Measurements from ENCODE around the gene COQ9. TPM values are rescaled to one million over a fixed set of nuclear protein-coding genes. Genes with fewer than 3 reads are reported as not detected.

The COQ9 gene
- total RNA-seq, 1 experiment from 2014 or later = 62.7 TPM

GRCh38 chr16:57480754-57481230 is 33.5 kb downstream of the COQ9 start:
- peaks cover 19 to 38% of the 10 kb centered on the region in 2 experiments for H3K4me1 ChIP-seq (ENCODE audit: control insufficient read depth in 1 of 2, insufficient read depth in 2 of 2, low read length in 2 of 2)
- H3K79me2 ChIP-seq (ENCODE audit: insufficient read depth, low read length) = no peaks in the 10 kb centered on the region
- H3K27me3 ChIP-seq (ENCODE audit: insufficient read depth, low read length) = no peaks in the 10 kb centered on the region
- no peak overlapping the region for H3K27ac ChIP-seq (ENCODE audit: low read depth, low read length)
- ATAC-seq = no peak
- no peak overlapping the region for H2AFZ ChIP-seq (ENCODE audit: low read depth, low read length, poor library complexity, severe bottlenecking)
- no TSS peak for BruUV-seq (replicated peaks)
- ChIA-PET POLR2A (no interaction called here), RAD21 (ENCODE audit: low non-redundant PET in 1 of 2, low total read pairs in 2 of 2, uncharacterized antibody in 2 of 2, unreplicated experiment in 2 of 2) (no interaction called here), CTCF (interaction anchor here (1.6 kb wide), 1 partner anchor 19 kb away, joined by 4 read pairs; the partner anchor contains the start of gene POLR2C)
- H3K9me3 ChIP-seq (ENCODE audit: control insufficient read depth in 1 of 2, insufficient read depth in 1 of 2, low read depth in 1 of 2, low read length in 2 of 2) = no peaks in the 10 kb centered on the region
- H3K36me3 ChIP-seq (ENCODE audit: control insufficient read depth in 1 of 2, insufficient read depth in 2 of 2, low read length in 2 of 2) = no peaks in the 10 kb centered on the region
- no peak for DNase-seq (ENCODE audit: low read depth, low spot score)
- H3K4me3 ChIP-seq (replicated peaks in 1 of 2; ENCODE audit: low read depth in 1 of 2, low read length in 2 of 2) = no peak overlapping the region
- H4K20me1 ChIP-seq (ENCODE audit: insufficient read depth) = no peaks in the 10 kb centered on the region
- no peak overlapping the region for H3K9ac ChIP-seq (ENCODE audit: low read length)
- H3K4me2 ChIP-seq (ENCODE audit: low read length) = peak overlapping the region; percentile 48
- H3K9me2 ChIP-seq (ENCODE audit: insufficient read depth) = no peaks in the 10 kb centered on the region
- intact Hi-C loops (cut with micrococcal nuclease) = no loop called here
- TF ChIP-seq MAX (IDR thresholded peaks at IDR 0.05) = no peak

DNA sequence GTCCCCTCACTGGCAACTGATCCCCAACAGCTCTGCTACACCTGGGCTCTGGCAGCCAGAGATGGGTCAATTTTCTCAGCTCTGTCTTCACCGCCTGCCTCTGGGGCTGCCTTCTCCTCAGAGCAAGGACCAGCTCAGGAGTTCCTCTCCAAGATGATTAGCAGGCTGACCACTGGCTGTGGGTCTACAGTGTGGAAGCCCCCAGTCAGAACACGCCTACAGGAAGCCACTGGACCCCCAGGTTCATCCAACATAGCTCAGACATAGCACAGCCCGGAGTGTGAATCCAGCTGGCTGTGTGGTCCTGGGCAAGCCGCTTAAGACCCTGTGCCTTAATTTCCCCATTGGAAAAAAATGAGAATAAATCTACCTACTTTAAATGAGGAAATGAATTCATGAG is 34.1 kb downstream of the COQ9 start:
- intact Hi-C loops (cut with micrococcal nuclease) = no loop called here
- Histone ChIP-seq H2AFZ (ENCODE audit: low read depth, low read length, poor library complexity, severe bottlenecking) (no peak overlapping the region), H3K4me3 (replicated peaks in 1 of 2; ENCODE audit: low read depth in 1 of 2, low read length in 2 of 2) (no peak overlapping the region), H3K36me3 (ENCODE audit: control insufficient read depth in 1 of 2, insufficient read depth in 2 of 2, low read length in 2 of 2) (no peaks in the 10 kb centered on the region), H3K9me3 (ENCODE audit: control insufficient read depth in 1 of 2, insufficient read depth in 1 of 2, low read depth in 1 of 2, low read length in 2 of 2) (no peaks in the 10 kb centered on the region), H3K4me2 (ENCODE audit: low read length) (no peak overlapping the region), H3K9ac (ENCODE audit: low read length) (no peak overlapping the region), H4K20me1 (ENCODE audit: insufficient read depth) (no peaks in the 10 kb centered on the region), H3K79me2 (ENCODE audit: insufficient read depth, low read length) (no peaks in the 10 kb centered on the region), H3K27ac (ENCODE audit: low read depth, low read length) (no peak overlapping the region), H3K9me2 (ENCODE audit: insufficient read depth) (no peaks in the 10 kb centered on the region), H3K4me1 (ENCODE audit: control insufficient read depth in 1 of 2, insufficient read depth in 2 of 2, low read length in 2 of 2) (peaks cover 13 to 34% of the 10 kb centered on the region in 2 experiments), H3K27me3 (ENCODE audit: insufficient read depth, low read length) (no peaks in the 10 kb centered on the region)
- POLR2A ChIA-PET = no interaction called here
- no TSS peak for BruUV-seq (replicated peaks)
- RAD21 ChIA-PET (ENCODE audit: low non-redundant PET in 1 of 2, low total read pairs in 2 of 2, uncharacterized antibody in 2 of 2, unreplicated experiment in 2 of 2) = no interaction called here
- ATAC-seq (no peak), DNase-seq (ENCODE audit: low read depth, low spot score) (no peak)
- CTCF ChIA-PET = interaction anchor here (1.6 kb wide), 1 partner anchor 19 kb away, joined by 4 read pairs; the partner anchor contains the start of gene POLR2C
- TF ChIP-seq ZFX (IDR thresholded peaks at IDR 0.05) (no peak), MAX (IDR thresholded peaks at IDR 0.05) (no peak), EGR1 (IDR thresholded peaks at IDR 0.05; ENCODE audit: low read depth) (no peak), ZNF274 (IDR thresholded peaks at IDR 0.05; ENCODE audit: low read depth, low read length) (no peak), EZH2 (IDR thresholded peaks at IDR 0.05) (no peak), CEBPB (IDR thresholded peaks at IDR 0.05; ENCODE audit: low read depth) (no peak), TCF7L2 (IDR thresholded peaks at IDR 0.05; ENCODE audit: borderline replicate concordance, extremely low read depth, insufficient read depth, insufficient read length) (no peak), JUND (IDR thresholded peaks at IDR 0.05) (no peak), SIN3A (IDR thresholded peaks at IDR 0.05; ENCODE audit: low read depth) (no peak), EZH2phosphoT487 (IDR thresholded peaks at IDR 0.05; ENCODE audit: borderline replicate concordance) (no peak)
- TF ChIP-seq, protein P1, sequence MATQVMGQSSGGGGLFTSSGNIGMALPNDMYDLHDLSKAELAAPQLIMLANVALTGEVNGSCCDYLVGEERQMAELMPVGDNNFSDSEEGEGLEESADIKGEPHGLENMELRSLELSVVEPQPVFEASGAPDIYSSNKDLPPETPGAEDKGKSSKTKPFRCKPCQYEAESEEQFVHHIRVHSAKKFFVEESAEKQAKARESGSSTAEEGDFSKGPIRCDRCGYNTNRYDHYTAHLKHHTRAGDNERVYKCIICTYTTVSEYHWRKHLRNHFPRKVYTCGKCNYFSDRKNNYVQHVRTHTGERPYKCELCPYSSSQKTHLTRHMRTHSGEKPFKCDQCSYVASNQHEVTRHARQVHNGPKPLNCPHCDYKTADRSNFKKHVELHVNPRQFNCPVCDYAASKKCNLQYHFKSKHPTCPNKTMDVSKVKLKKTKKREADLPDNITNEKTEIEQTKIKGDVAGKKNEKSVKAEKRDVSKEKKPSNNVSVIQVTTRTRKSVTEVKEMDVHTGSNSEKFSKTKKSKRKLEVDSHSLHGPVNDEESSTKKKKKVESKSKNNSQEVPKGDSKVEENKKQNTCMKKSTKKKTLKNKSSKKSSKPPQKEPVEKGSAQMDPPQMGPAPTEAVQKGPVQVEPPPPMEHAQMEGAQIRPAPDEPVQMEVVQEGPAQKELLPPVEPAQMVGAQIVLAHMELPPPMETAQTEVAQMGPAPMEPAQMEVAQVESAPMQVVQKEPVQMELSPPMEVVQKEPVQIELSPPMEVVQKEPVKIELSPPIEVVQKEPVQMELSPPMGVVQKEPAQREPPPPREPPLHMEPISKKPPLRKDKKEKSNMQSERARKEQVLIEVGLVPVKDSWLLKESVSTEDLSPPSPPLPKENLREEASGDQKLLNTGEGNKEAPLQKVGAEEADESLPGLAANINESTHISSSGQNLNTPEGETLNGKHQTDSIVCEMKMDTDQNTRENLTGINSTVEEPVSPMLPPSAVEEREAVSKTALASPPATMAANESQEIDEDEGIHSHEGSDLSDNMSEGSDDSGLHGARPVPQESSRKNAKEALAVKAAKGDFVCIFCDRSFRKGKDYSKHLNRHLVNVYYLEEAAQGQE (IDR thresholded peaks at IDR 0.05; ENCODE audit: low read depth) = no peak
- TF ChIP-seq, protein P2, sequence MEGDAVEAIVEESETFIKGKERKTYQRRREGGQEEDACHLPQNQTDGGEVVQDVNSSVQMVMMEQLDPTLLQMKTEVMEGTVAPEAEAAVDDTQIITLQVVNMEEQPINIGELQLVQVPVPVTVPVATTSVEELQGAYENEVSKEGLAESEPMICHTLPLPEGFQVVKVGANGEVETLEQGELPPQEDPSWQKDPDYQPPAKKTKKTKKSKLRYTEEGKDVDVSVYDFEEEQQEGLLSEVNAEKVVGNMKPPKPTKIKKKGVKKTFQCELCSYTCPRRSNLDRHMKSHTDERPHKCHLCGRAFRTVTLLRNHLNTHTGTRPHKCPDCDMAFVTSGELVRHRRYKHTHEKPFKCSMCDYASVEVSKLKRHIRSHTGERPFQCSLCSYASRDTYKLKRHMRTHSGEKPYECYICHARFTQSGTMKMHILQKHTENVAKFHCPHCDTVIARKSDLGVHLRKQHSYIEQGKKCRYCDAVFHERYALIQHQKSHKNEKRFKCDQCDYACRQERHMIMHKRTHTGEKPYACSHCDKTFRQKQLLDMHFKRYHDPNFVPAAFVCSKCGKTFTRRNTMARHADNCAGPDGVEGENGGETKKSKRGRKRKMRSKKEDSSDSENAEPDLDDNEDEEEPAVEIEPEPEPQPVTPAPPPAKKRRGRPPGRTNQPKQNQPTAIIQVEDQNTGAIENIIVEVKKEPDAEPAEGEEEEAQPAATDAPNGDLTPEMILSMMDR (IDR thresholded peaks at IDR 0.05 in 2 of 3, conservative IDR thresholded peaks at IDR 0.05 in 1 of 3; ENCODE audit: borderline replicate concordance in 1 of 3, insufficient read depth in 1 of 3, low read depth in 2 of 3, low read length in 2 of 3) = no peak
